Pancreas (tissue), 10 donors: Measurements from ENCODE around the gene RHBDD3. TPM values are rescaled to one million over a fixed set of nuclear protein-coding genes. Genes with fewer than 3 reads are reported as not detected.
"Not testable (repeated sequence)": the region's sequence is repeated elsewhere in the genome, so short reads cannot be mapped to it uniquely, and the experiment has no call there.

ENCODE experiments used
- ATAC-seq, 4 donors: fragments of 200-7000 bp; cut with Tn5 transposase; one replicate each; pipeline versions ENCODE4 v1.8.0 to v1.9.1; 2020; ENCODE audit warnings: mild to moderate bottlenecking in 4 of 4, moderate library complexity in 4 of 4
- DNase-seq, 6 donors: peaks; one replicate each; pipeline ENCODE4 v3.0.0-alpha.2; 2020
- FAIRE-seq: peaks from 2 replicates; lab custom pipeline; 2012; peaks lifted over from hg19 to GRCh38; lab: Jason Lieb, UNC
- H3K27ac ChIP-seq, 4 donors: fragments of 200-600 bp; sonication (generic); 1 replicate in 3 of 4; 2 replicates in 1 of 4; pipeline versions ENCODE4 v1.5.0 to v1.8.0; 2020
- H3K27me3 ChIP-seq, 4 donors: fragments of 200-600 bp; one replicate each; pipeline ENCODE4 v1.8.0; 2021
- H3K36me3 ChIP-seq, 3 donors: fragments of 200-600 bp; sonication (generic) in 1 of 3; one replicate each; pipeline versions ENCODE4 v1.5.0 to v1.8.0; 2020 to 2021
- H3K4me1 ChIP-seq, 3 donors: fragments of 200-600 bp; one replicate each; pipeline ENCODE4 v1.8.0; 2021
- H3K4me3 ChIP-seq, 4 donors: fragments of 200-600 bp; sonication (generic) in 2 of 4; one replicate each; pipeline versions ENCODE4 v1.5.0 to v1.8.0; 2020 to 2021
- H3K9me3 ChIP-seq, 4 donors: fragments of 200-600 bp; one replicate each; pipeline ENCODE4 v1.8.0; 2021
- CTCF ChIP-seq, 4 donors: fragments of 200-600 bp; sonication (generic) in 3 of 4; IDR thresholded peaks; one replicate each; pipeline versions ENCODE4 v1.5.0 to v1.8.0; 2021; ENCODE audit warnings: antibody characterized with exemption in 4 of 4
- WGBS, 2 donors: extraction: QIAGEN DNeasy Blood & Tissue Kit; methylation state at CpG; one replicate each; pipeline ENCODE4 v1.1.7; 2013; 5-methylcytosine and 5-hydroxymethylcytosine counted together
- intact Hi-C, 3 donors: fragments of 100-400 bp; cut with DNase I; formaldehyde crosslinking; loops; one replicate each; pipeline versions ENCODE4 v1.11.1 to v1.14.2; 2022
- polyA plus RNA-seq, 2 donors: library from polyadenylated mRNA; stranded (reverse); fragments of 200-250 nt; gene quantifications; one replicate each; pipeline ENCODE4 v1.2.3, GENCODE V29; 2013
- total RNA-seq, 6 donors: library from RNA; stranded (reverse); fragmentation: NEBNext Ultra II Directional in 4 of 6; extraction: Animal tissue kit (Norgen Biotek cat#: 25700) in 4 of 6; gene quantifications; one replicate each; pipeline versions ENCODE4 v1.2.1 to v1.2.4, GENCODE V29; 2021 to 2023
- donor health status: healthy with polysubstance abuse.
- donor health status: DM: no; HTN: no; CAD: no; lungs with moderate emphysema.
- donor health status: DM: no; HTN: no; CAD: no.
- donor health status: control.
- donor health status: control.
- donor health status: Bipolar disorder and iron deficiency.
- donor health status: DM: yes; HTN: yes; CAD: no.
- donor health status: DM: no; HTN: no; CAD: no.
- donor health status: DM: no; HTN: no; CAD: no.
- donor health status: DM: yes; HTN: yes; CAD: no.

RHBDD3 gene
- total and polyA plus RNA-seq, 8 donors: 5.4 to 38.2 (median 10.1) TPM

DNA sequence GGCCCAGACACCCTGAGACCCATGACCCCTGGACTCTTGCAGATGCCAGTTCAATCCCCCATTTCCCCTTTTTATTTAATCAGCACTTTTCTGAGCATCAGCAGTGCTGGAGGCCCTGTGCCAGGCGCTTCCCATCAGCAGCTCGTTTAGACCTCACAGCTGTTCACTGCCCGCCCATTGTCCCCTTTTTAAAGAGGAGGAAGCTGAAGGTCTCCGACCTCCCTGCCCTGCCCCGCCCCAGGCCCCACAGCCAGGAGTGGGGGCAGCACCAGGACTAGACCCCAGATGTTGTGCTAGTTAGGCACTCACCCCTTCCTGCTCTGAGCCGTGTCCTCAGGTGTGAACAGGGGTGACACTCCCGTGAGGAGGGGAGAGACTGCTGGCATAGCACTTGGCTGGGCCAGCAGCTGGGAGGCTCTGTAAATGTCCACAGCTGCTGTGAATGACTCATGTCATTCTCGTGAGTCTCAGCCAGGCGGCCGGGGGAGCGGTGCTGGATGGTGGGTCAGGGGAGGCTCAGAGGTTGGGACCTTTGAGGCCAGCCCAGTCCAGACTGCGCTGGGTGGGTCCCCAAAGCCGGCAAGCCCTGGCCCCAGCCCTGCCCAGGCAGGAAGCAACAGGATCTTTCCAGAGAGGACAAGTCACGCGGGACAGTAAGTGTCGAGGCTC is 42.2 kb downstream of the RHBDD3 start:
- H3K27ac ChIP-seq: no peak overlapping the region
- H3K4me1 ChIP-seq: peaks cover 0 to 6% (median 1%) of the 10 kb centered on the region in 3 donors
- intact Hi-C loops: no loop called here
- no peak overlapping the region for H3K4me3 ChIP-seq
- H3K9me3 ChIP-seq: no peaks in the 10 kb centered on the region
- TF ChIP-seq CTCF (IDR thresholded peaks at IDR 0.05): no peak
- 63 to 71% methylated on average over 13 to 16 of the region's 16 CpGs for WGBS, 2 donors
- H3K36me3 ChIP-seq: no peaks in the 10 kb centered on the region
- H3K27me3 ChIP-seq: no peaks in the 10 kb centered on the region
- DNase-seq: peak in 2 of 6 donors; percentile 49 to 68
- peak; percentile 24 to 78 (median 58) for ATAC-seq
- no peak for FAIRE-seq

DNA sequence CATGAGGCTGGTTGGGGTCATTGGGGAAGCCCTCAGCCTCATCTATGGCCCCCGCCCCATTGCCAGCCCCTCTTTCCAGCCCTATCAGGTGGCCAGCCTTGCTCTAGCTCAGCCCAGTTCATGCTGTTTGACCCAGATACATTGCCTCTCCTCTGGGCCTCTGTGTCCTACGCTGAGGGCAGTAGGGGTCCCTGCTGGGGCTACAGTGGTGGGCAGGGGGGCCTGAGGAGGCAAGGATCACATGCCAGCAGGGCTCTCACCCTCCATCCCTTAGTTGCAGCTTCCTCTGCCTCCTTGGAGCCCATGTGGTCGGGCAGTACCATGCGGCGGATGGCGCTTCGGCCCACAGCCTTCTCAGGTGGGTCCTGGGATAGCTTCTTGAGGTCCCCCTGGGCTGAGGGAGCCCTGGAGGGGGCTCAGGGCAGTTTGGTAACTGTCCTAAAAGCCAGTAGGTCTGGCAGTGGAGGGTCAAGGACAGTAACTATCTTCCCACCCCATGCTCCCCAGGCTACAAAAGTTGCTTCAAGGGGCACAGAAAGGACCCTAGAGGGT is 42.8 kb downstream of the RHBDD3 start:
- no peak for FAIRE-seq
- H3K36me3 ChIP-seq: no peaks in the 10 kb centered on the region
- no peak overlapping the region for H3K4me3 ChIP-seq
- no peak overlapping the region for H3K27ac ChIP-seq
- no peak for DNase-seq
- no peak for TF ChIP-seq CTCF (IDR thresholded peaks at IDR 0.05)
- intact Hi-C loops: no loop called here
- peak in 1 of 4 donors; percentile 3 for ATAC-seq
- no peaks in the 10 kb centered on the region for H3K9me3 ChIP-seq
- H3K27me3 ChIP-seq: no peaks in the 10 kb centered on the region
- WGBS, 2 donors: 93 to 97% methylated on average over 7 of the region's 7 CpGs
- H3K4me1 ChIP-seq: peaks cover 6 to 11% (median 6%) of the 10 kb centered on the region in 3 donors

- Histone ChIP-seq H3K4me3 (no peak overlapping the region), H3K4me1 (peaks cover 6 to 11% (median 7%) of the 10 kb centered on the region in 3 donors), H3K27ac (no peak overlapping the region), H3K36me3 (no peaks in the 10 kb centered on the region), H3K27me3 (no peaks in the 10 kb centered on the region), H3K9me3 (no peaks in the 10 kb centered on the region)
- intact Hi-C loops: no loop called here
- ATAC-seq (no peak), FAIRE-seq (no peak), DNase-seq (peak in 2 of 6 donors; percentile 15 to 64)
- no peak for TF ChIP-seq CTCF (IDR thresholded peaks at IDR 0.05)
- WGBS, 2 donors: 83 to 91% methylated on average over 15 to 19 of the region's 19 CpGs
These were observed 43.5 kb downstream of the RHBDD3 start for GRCh38 chr22:29224121-29224858.

DNA sequence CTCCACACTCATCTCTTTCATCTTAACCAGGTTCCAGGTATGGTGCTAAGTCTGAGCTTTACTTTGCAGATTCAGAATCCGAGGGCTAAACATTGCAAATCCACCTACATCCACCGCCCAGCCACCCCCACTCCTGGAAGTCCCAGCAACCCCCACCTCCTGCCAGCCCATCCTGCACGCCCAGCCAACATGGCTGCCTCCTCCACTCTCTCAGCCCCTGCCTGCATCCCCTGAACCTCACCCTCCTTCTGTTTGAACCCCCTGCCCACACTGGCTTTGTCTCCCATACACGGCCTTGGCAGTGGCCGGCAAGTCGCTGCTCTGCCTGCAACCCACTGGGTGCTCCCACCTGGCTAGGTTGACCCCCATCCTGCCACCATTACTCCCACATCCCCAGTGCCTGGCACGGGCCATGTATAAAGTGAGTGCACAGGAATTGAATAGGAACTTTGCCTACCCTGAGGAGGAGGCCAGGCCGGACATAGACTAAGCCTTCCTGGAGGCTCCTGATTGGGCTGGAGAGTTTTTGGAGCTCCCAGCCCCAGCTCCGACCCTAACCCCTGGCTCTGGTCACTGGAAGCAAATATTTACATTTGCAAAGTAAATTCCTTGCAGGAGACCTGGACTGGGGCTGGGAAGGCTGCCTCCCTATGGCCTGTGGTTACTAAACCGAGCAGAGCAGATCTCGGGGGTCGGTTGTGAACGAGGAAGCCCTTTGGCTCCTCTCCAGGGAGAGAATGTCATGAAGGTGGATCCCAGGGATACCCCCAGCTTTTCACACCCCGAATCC is 47.7 kb downstream of the RHBDD3 start:
- no peak for FAIRE-seq
- ATAC-seq: peak in 3 of 4 donors; percentile 38 to 64 (median 59)

GRCh38 chr22:29219409-29219782 is 48.4 kb downstream of the RHBDD3 start:
- H3K27me3 ChIP-seq, H3K27ac ChIP-seq, FAIRE-seq, DNase-seq, ATAC-seq, intact Hi-C loops, H3K4me3 ChIP-seq, H3K36me3 ChIP-seq, H3K9me3 ChIP-seq: not testable (repeated sequence)
- WGBS, 2 donors: 70 to 78% methylated on average over 2 of the region's 2 CpGs
- H3K4me1 ChIP-seq: peaks cover 7 to 23% (median 15%) of the 10 kb centered on the region in 3 donors

More for the DNA sequence above, 47.7 kb downstream of the RHBDD3 start:
- Histone ChIP-seq H3K36me3 (no peaks in the 10 kb centered on the region), H3K4me3 (no peak overlapping the region), H3K27me3 (no peaks in the 10 kb centered on the region), H3K9me3 (no peaks in the 10 kb centered on the region), H3K27ac (no peak overlapping the region), H3K4me1 (peaks cover 7 to 23% (median 15%) of the 10 kb centered on the region in 3 donors)
- 46 to 47% methylated on average over 14 of the region's 14 CpGs for WGBS, 2 donors
- no peak for TF ChIP-seq CTCF (IDR thresholded peaks at IDR 0.05)
- peak in 3 of 6 donors; percentile 18 to 59 (median 42) for DNase-seq
- intact Hi-C loops: no loop called here
